IPS-18a (cell line): ENCODE results near the gene PRKACG.
"Not testable (repeated sequence)": the region's sequence is repeated elsewhere in the genome, so short reads cannot be mapped to it uniquely, and the experiment has no call there.

Experiments used
- H3K27ac ChIP-seq: one replicate; pipeline ENCODE4 v1.5.1; 2013; ENCODE audit warnings: low read length
- H3K27me3 ChIP-seq: one replicate; pipeline ENCODE4 v1.6.1; 2013; ENCODE audit warnings: mild to moderate bottlenecking, low read length; ENCODE audit not compliant: control insufficient read depth, insufficient read depth
- H3K36me3 ChIP-seq: one replicate; pipeline ENCODE4 v1.6.1; 2013; ENCODE audit warnings: low read depth, low read length; ENCODE audit not compliant: control insufficient read depth
- H3K4me1 ChIP-seq: one replicate; pipeline ENCODE4 v1.6.1; 2013; ENCODE audit warnings: low read depth, low read length; ENCODE audit not compliant: control insufficient read depth
- H3K4me3 ChIP-seq: one replicate; pipeline ENCODE4 v1.5.1; 2013; ENCODE audit warnings: low read length
- H3K9ac ChIP-seq: one replicate; pipeline ENCODE4 v1.6.1; 2013; ENCODE audit warnings: mild to moderate bottlenecking, low read length, moderate library complexity
- H3K9me3 ChIP-seq: one replicate; pipeline ENCODE4 v1.6.1; 2013; ENCODE audit warnings: low read depth, low read length; ENCODE audit not compliant: control insufficient read depth

PRKACG gene

DNA sequence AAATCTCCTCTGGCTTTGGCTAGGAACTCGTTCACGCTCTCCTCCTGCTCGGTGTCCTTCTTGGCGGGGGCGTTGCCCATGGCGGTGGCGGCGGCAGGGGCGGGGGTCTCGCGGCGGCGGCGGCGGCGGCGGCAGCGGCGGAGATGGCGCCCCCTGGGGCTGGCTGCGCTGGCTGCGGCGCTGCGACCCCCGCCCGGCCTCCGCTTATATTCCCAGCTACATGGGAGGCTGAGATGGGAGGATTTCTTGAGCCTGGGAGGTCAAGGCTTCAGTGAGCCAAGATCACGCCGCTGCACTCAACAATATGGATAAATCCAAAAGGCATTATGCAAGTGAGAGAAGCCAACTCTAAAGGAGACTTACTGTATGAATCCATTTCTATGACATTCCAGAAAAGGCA lies at the start of gene PRKACG:
TSS of gene PRKACG (minus strand) at position 101 of the 400 bp plus-strand sequence. CDS start at position 80, 21 bp downstream.
- H3K4me1 ChIP-seq, result peaks cover 15% of the 10 kb centered on the region
- H3K27me3 ChIP-seq, result no peaks in the 10 kb centered on the region

DNA sequence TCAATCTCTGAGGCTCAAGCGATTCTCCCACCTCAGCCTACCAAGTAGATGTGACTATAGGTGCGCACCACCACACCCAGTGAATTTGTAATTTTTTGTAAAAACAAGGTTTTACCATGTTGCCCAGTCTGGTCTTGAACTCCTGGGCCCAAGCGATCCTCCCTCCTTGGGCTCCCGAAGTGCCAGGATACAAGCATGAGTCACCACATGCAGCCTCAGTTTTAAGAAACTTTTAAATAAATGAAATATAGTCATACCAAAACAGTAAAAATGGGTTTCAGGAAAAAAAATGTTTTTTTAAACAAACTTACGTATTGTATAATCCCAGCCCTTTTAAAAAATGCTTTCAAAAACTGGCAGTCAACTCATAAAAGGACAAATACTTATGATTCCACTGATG lies 48.3 kb upstream of the PRKACG start:
- Histone ChIP-seq H3K36me3 (peaks cover 34% of the 10 kb centered on the region), H3K4me1 (peaks cover 17% of the 10 kb centered on the region), H3K4me3 (no peak overlapping the region), H3K27me3 (no peaks in the 10 kb centered on the region), H3K9ac (no peak overlapping the region), H3K27ac (no peak overlapping the region), H3K9me3 (no peaks in the 10 kb centered on the region)

More for the DNA sequence above, at the start of gene PRKACG:
- no peaks in the 10 kb centered on the region for H3K36me3 ChIP-seq
- no peak within 1 kb of the TSS for H3K9ac ChIP-seq
- H3K27ac ChIP-seq, result no peak within 1 kb of the TSS
- no peaks in the 10 kb centered on the region for H3K9me3 ChIP-seq
- no peak within 1 kb of the TSS for H3K4me3 ChIP-seq

DNA sequence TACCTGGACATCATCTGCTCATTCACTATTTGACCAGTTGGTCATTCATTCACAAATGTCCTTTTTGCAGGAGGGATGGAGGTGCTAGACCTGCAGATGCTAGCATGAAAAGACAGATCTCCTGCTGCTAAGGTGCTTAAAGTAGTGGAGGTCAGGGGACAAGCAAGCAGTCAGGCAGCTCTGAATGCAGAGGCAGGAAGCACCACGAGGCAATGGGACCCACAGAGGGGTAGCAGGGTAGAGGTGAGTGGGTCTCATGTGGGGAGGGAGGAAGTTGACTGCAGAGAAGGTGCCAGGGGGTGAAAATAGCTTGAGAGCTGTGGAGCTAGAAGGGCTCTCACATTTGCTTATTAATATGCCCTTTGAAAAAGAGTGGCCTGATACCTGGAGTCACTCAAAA lies 46.9 kb upstream of the PRKACG start:
- H3K4me1 ChIP-seq, result peaks cover 16% of the 10 kb centered on the region
- no peaks in the 10 kb centered on the region for H3K9me3 ChIP-seq
- H3K27me3 ChIP-seq, result no peaks in the 10 kb centered on the region
- no peak overlapping the region for H3K27ac ChIP-seq
- H3K4me3 ChIP-seq, result no peak overlapping the region
- H3K9ac ChIP-seq, result no peak overlapping the region
- peaks cover 32% of the 10 kb centered on the region for H3K36me3 ChIP-seq

DNA sequence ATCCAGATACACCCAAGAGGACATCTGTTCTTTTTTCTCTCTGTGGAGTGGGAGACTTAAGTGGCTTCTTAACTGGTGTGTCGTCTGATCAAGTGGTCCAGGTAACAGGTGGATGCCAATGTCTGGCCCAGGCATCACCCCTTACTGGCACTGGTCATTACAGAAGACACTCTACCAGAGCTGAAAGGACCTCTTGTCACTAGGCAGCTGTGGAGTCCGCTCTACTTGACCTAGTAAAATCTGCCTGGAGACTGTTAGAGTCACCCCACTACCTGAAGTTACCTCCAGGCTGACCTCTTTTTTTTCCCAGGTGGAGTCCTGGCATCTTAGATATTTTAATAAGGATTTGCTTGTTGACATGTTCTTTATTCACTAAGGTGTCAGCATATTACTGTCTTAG lies 44.2 kb upstream of the PRKACG start:
- peaks cover 26% of the 10 kb centered on the region for H3K36me3 ChIP-seq
- H3K27ac ChIP-seq, result no peak overlapping the region
- H3K4me1 ChIP-seq, result peaks cover 9% of the 10 kb centered on the region
- no peak overlapping the region for H3K4me3 ChIP-seq
- no peaks in the 10 kb centered on the region for H3K9me3 ChIP-seq
- no peak overlapping the region for H3K9ac ChIP-seq
- H3K27me3 ChIP-seq, result no peaks in the 10 kb centered on the region

DNA sequence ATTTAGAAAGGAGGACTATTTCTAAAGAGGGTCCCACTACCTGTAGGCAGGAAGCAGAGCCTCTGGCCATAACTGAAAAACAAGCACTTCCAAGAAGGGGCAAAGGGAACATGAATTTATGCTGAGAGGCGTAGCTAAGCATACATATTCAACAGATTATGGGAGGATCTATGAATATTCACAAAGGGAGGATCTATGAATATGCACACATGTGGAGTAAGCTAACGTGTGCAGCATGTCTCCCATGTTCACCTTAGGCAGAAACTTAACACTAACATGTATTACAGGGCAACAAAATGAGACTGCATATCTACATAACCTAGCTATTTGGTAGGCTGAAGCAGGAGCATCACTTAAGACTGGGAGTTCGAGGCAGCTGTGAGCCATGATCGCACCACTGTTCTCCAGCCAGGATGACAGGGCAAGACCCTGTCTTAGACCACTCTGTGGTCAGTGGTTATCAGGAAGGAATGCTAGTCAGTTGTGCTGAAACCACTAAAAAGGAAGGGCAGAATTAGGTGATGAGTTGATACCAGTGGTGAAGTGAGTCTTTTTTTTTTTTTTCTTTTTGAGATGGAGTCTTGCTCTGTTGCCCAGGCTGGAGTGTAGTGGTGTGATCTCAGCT lies 42.4 kb upstream of the PRKACG start:
- H3K27ac ChIP-seq, result no peak overlapping the region
- H3K27me3 ChIP-seq, result no peaks in the 10 kb centered on the region
- peaks cover 26% of the 10 kb centered on the region for H3K36me3 ChIP-seq
- H3K4me1 ChIP-seq, result peaks cover 9% of the 10 kb centered on the region
- H3K4me3 ChIP-seq, result no peak overlapping the region
- no peaks in the 10 kb centered on the region for H3K9me3 ChIP-seq
- no peak overlapping the region for H3K9ac ChIP-seq

DNA sequence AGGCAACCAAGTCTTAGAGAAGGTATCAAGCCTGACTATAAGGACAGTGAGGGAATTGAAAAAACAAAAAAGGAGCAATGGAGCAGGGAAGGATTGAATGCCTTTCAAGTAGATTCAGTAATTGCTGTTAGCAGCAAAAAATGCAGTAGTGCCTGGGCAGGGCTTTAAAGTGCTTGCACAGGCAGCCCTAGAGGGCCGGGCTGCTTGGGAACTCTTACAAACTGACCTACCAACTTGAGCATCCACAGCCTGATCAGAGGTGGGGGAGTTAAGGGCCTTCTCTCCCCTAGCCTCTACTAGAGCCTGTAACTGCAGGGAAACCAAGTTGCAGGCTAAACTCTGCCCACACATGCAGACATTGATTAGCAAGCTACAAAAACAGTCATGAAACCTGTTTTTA lies 41.1 kb upstream of the PRKACG start:
- Histone ChIP-seq H3K9ac (no peak overlapping the region), H3K4me3 (no peak overlapping the region), H3K27ac (no peak overlapping the region), H3K9me3 (no peaks in the 10 kb centered on the region), H3K36me3 (peaks cover 27% of the 10 kb centered on the region), H3K27me3 (no peaks in the 10 kb centered on the region), H3K4me1 (no peaks in the 10 kb centered on the region)

DNA sequence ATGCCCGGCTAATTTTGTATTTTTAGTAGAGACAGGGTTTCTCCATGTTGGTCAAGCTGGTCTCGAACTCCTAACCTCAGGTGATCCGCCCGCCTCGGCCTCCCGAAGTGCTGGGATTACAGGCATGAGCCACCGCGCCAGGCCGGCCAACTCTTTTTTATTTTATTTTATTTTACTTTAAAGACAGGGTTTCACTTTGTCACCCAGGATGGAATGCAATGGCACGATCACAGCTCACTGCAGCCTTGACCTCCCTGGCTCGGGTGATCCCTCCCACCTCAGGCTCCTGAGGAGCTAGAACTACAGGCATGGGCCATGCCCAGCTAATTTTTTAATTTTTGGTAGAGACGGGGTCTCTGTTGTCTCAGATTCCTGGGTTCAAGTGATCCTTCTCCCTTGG lies 37.0 kb upstream of the PRKACG start:
- peaks cover 31% of the 10 kb centered on the region for H3K36me3 ChIP-seq

DNA sequence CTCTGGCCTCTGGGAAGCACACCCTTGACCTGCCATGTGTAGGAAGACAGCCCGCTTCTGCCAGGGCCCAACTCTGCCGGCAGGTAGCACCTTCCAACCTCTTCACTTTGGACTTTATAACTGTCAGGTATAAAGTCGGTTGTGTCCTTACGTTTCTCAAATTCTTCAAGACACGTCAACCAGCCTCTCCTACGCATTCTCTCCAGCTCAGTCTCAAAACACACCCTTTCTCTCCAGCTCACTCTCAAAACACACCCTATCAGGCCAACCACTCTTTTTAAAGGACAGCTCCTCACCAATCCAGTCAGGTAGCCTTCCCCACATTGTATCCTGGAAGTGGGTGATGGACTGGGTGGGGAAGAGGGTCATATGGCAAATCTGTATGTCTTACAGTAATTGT lies 35.2 kb upstream of the PRKACG start:
- no peaks in the 10 kb centered on the region for H3K9me3 ChIP-seq
- H3K4me3 ChIP-seq, result no peak overlapping the region
- H3K9ac ChIP-seq, result no peak overlapping the region
- H3K27me3 ChIP-seq, result no peaks in the 10 kb centered on the region
- peaks cover 17% of the 10 kb centered on the region for H3K4me1 ChIP-seq
- H3K27ac ChIP-seq, result no peak overlapping the region
- peaks cover 28% of the 10 kb centered on the region for H3K36me3 ChIP-seq

More for the DNA sequence above, 37.0 kb upstream of the PRKACG start:
- not testable (repeated sequence) for H3K4me1 ChIP-seq, H3K27ac ChIP-seq, H3K9me3 ChIP-seq, H3K9ac ChIP-seq, H3K27me3 ChIP-seq, H3K4me3 ChIP-seq

DNA sequence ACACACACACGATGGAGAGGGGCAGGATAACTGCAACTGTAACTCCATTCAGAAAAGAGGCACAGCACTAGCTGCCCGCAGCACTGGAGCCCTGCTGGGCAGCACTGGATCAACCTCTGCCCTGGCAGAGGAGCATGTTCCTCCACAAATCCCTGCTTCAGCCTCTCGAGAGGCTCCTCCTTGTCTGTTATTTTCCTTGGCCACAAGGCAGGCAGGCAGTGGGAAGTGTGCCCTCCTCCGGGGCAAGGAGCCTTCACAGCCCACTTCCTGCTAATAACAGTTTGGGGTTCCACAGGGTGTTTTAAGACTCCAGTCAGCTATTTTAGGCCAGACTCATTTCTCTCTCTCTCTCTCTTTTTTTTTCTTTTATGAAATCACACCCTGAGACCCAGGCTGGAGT lies 33.5 kb upstream of the PRKACG start:
- Histone ChIP-seq H3K4me1 (peaks cover 20% of the 10 kb centered on the region), H3K27ac (no peak overlapping the region), H3K4me3 (no peak overlapping the region), H3K36me3 (peaks cover 23% of the 10 kb centered on the region), H3K9me3 (no peaks in the 10 kb centered on the region), H3K9ac (no peak overlapping the region), H3K27me3 (no peaks in the 10 kb centered on the region)

DNA sequence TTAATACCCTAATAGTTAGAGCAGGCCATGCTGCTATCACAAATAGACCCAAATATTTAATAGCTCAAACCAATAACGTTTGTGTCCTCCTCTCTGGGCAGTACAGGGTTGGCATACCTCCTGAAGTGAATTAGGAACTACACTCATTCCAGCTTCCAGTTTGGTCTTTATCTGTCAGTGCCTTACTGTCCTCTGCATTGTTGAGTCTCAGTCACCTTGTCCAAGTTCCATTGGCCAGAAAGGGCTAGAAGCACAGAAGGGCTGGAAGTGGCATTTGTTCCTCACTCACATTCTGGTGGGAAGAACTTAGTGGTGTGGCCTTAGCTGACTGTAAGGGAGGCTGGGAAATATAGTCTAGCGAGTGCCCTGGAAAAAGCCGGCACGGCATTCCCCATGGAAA lies 32.8 kb upstream of the PRKACG start:
- H3K9me3 ChIP-seq, result no peaks in the 10 kb centered on the region
- no peak overlapping the region for H3K27ac ChIP-seq
- H3K36me3 ChIP-seq, result peaks cover 23% of the 10 kb centered on the region
- no peaks in the 10 kb centered on the region for H3K27me3 ChIP-seq
- H3K4me1 ChIP-seq, result peaks cover 20% of the 10 kb centered on the region
- H3K4me3 ChIP-seq, result no peak overlapping the region
- no peak overlapping the region for H3K9ac ChIP-seq

DNA sequence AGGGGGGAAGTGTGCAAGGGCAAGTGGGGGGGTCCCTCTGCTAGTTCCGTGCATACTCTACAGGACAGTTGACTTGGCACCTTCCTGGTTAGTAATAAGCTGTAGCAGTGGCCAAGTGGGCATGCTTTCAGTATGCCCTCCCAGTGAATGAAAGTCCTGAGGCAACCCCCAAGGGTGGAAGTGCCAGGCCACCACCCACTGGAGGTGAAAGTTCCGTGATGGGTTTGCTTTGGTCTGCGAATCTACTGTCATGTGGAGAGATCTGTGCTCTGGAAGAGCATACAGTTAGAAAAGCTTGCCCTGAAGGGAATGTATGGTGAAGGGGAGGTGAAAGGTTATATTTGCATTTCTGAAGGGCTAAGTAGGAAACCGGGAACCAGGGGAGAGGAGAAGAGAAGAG lies 31.9 kb upstream of the PRKACG start:
- H3K9ac ChIP-seq, result no peak overlapping the region
- H3K27me3 ChIP-seq, result no peaks in the 10 kb centered on the region
- H3K27ac ChIP-seq, result no peak overlapping the region
- no peaks in the 10 kb centered on the region for H3K9me3 ChIP-seq
- peaks cover 20% of the 10 kb centered on the region for H3K4me1 ChIP-seq
- no peak overlapping the region for H3K4me3 ChIP-seq
- H3K36me3 ChIP-seq, result peaks cover 23% of the 10 kb centered on the region
